Activated CD4-positive, alpha-beta T cell treated with anti-CD3 and anti-CD28 coated beads, Interleukin-2, amount 50 U/mL, for 48 hours (primary cell): Measurements from ENCODE around the gene P2RY2.

Experiments
- DNase-seq, 2 experiments: peaks; one replicate each; pipeline ENCODE4 v3.0.0-alpha.2; 2020

The P2RY2 gene

DNA sequence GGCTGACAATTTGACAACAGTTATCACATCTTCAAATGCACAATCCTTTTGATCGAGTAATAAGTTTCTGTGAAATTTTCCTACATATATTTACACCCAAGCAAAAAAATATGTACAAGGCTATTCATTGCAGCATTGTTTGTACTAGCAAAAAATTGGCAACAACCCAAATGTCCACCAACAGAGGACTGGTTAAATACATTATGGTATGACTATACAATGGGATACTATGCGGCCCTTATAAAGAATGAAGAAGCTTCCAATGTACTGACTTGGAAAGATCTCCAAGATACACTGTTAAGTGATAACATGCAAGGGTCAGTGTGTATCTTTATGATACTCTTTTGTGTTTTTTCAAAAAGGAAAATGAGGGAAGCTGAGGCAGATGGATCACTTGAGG, 8.2 kb upstream of the P2RY2 start:
- no peak for DNase-seq

DNA sequence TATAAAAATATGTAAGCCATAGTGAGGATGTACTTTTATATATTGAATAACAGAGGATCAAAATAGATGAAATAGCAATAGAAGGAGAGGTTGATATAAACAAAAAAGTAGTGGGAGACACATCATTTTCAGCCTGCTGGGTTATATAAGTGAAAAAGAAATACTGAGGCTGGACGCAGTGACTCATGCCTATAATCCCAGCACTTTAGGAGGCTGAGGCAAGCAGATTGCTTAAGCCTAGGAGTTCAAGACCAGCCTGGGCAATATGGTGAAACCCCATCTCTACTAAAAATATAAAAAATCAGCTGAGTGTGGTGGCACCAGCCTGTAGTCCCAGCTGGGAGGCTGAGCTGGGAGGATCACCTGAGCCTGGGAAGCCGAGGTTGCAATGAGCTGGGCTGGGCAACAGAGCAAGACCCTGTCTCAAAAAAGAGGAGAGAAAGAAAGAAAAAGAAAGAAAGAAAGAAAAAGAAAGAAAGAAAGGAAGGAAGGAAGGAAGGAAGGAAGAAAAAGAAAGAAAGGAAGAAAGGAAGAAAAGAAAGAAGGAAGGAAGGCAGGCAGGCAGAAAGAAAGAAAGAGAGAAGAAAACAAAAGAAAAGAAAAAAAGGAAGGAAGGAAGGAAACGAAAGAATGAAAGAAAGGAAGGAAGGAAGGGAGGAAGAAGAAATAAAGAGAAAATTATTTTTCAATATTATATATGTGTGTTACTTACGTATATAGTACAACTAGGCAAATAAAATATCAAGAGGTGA, 7.0 kb upstream of the P2RY2 start:
- no peak for DNase-seq

DNA sequence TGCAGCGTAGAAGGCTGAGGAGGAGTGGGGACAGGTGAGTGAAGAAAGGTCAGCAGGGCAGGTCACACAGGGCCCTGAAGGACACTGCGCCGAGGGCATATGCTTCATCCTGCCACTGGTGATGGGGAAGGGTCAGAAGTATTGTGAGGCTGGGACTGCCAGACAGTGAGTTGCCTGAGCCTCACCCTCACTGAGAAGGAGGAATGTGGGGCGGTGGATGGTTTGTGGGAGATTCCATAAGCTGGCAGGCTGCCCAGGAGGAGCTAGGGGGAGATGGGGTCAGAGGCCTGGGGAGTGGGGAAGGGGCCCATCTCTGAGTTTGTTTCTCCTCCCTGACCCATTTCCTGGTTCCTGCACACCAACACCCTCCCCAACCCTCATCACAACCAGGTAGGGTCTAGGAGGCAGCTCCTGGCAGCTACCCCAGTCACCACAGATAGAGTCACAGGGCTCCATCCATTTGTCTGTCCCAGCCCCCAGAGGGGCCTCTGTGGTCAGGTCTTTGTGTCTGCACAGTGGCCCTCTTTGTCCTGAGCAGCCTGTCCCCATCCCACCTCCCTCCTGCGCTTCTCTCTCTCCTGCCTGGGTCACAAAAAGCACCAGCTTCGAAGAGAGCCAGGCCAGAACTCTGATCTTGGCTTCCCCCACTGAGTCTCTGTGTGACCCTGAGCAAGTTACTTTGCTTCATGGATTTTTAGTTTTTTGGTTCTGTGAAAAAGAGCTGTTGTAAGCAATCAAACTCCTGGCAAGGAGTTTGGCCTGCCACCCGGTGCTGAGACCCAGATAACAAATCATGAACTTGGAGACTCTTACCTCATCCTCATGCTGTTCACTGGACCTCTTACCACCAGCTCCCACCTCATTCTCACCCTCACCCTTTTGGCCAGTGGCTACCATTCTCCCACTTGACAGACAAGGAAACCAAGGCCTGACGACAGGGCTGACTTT, 4.6 kb upstream of the P2RY2 start:
- DNase-seq: no peak

DNA sequence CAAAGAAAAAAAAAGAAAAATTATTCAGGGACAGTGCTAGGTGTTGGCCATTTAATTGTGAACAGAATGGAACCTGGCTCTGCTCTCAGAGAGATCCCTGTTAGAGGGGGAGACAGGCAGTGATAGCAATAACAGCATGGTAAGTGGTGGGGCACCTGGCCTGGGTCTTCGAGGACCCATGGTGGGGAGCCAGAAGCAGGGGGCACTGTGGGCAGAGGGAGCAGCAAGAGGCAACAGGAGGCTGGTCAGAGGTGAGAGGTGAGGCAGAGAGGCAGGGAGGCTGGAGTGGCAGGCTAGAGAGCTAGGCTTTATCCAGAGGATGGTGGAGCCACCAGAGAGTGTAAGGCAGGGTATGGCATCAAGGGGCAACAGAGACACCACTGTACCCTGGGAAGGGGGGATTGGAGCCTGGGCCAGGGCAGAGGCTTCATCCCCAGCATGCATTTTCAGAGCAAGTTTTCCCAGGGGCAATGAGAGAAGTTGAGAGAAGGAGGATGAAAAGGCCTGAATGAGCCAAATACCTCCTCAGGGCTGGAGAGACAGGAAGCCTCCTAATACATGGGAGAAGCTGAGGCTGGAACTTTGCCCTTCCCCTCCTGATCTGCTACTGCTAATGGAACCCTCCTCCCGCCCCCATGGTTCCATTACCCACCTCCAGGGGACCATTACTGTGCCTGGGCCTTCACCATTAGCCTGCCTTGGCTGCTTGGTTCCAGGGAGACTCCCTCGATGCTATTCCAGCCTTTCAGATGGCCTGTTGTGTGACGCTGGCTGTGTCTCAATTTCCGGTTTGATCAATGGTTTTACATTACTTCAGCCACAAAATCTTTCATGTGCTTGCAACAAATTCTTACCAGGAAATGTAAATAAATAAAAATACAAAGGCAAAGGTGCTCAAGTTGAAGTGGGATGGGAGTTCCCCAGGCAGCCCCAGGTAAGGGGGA, 2.6 kb upstream of the P2RY2 start:
- DNase-seq: no peak

DNA sequence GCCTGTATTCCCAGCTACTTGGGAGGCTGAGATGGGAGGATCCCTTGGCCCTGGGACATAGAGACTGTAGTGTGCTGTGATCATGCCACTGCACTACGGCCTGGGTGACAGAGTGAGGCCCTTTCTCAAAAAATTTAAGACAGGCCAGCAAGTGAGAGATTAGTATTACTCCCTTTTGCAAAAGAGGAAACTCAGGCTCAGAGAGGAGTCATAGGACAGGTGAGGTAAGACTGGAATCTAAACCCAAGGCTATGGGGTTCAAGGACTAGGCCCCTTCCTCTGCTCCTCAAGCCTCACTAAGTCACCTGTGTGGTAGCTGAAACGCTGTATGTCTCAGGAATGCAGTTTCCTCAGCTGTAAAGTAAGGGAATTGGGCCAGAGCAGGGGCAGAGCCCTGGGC, 1.6 kb upstream of the P2RY2 start:
- DNase-seq: no peak

DNA sequence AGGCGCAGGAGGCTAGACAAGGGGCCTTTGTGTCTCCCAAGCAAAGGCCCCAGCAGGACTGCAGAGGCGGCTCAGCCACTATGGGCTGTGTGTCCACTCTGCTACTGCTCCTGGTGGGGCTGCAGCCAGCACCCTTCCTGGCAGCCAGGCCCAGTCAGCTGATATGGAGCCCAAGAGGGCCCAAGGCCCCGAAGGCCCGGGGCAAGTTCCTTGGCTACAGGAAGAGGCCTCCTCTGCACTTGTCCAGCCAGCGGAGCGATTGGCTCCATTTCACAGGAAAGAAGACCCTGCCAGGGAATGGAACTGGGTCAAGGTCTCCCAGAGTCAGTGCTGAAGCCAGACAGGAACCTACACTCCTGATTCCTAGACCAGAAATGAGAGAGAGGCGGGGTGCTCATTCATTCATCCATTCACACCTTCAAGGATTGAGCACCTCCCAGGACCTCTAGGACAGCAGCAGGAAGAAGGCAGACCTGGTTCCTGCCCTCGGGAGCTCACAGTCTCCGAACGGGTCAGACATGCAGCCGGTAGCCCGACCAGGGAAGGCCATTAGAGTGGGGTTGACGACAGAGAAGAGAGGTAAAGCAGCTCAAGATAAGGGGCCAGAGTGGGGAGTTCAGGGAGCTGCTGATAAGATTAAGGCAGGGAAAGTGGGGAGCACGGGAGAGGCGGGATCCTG, 811 bp upstream of the P2RY2 start:
- no peak for DNase-seq

DNA sequence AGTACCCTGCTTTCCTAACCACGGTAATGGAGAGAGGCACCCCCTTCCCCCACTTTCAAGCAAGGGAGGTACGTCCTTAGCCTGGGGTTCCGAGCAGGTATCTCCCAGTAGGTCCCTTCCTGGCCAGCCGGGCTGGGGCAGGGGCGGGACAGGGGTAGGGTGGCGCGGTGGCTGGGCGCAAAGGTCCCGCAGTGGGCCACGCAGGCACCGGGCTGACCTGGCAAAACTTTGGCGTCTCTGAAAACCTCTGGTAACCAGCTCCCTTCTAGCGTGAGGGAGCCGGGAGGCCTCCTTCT, 323 bp upstream of the P2RY2 start:
- DNase-seq: no peak

DNA sequence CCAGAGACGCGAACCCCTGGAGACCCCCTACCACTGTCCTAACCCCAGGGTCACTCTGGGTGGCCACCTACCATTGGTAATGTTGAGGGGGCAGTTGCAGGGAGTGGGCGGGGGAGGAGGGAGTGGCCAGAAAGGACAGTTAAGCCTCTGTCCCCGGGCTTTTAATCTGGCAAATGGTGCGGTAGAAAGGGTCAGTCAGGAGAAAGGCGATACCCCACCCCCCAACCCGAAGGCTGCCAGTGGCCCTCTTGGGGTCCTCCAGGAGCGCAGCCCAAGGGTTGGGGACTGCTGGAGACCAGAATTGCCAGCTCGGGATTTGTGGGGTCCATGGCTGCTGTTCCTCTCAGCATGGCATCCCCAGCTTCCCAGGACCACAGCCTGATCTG, 742 bp downstream of the P2RY2 start:
- no peak for DNase-seq

DNA sequence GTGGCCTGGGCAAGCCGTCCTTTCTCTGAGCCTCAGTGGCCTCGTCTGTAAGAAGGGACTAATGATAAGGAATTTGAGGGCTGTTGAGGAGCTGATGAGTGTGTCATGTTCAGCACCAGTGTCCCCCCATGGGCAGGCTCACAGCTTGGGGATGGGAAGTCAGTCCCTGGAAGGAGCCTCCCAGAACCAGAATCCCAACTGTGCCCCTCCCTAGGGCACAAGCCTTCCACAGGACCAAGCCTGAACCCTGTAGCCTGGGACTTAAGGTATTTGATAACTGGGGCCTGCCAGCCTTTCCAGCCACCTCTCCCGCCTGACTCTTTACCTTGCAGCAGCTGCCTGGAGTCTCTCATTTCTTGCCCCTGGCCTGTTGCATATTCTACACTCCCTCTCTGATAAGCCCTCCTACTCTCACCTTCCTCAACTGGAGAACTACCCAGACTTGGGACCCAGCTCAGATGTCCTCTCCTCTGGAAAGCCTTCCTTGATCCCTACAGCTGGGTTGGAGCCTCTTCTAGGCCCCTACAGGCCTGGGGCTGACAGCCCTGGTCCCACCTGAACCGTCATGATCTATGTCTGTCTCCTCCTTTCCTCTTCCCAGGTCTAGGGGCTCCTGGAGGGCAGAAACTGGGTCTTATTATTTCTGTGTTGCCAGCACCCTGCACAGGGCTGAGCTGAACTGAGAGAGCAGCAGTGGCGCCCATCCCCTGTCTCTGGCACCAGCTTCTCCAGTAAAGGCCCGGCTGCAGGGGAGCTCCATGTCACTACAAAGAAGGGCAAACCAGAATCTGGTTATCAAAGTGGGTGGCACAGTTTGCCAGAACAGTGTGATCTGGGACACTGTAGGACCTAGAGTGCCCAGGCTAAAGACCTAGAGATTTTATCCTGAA, 1.6 kb downstream of the P2RY2 start:
- DNase-seq: no peak

DNA sequence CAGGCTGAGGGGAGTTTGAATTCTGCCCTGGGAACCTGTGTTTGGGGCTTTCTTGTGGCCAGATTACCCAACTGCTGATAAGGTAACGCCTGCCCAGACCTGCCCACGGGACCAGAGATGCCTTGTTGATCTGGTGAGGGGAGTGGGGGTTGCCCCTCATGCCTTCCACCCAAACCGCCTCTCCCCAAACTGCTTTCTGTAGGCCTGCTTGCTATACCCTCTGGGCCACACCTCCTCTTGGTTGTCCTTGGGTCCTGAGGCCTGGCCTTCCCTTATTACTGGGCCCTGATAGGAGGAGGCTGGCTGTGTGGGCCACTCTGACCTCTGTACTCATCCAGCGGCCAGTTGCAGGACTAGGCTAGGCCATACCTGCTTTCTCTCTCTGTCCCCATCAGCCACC, 3.4 kb downstream of the P2RY2 start:
- no peak for DNase-seq

DNA sequence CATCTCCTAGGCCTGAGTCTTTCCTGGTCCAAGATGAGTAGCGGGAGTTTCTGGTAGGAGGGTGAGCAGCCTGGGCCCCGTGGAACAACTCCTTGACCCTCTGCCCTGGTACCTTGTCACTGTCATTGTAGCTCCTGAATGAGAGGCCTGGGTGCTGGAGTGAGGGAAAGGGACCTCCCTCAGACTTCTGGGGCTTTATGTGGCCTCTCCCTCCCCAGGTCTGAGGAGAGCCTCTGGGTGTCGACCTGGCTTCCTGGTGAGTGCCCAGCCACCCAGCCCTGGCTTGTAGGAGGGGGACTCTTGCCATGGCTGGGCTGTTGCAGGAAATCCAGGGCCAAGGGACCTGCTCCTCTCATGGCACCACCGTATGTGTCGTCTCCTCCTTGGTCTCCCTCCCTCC, 3.9 kb downstream of the P2RY2 start:
- no peak for DNase-seq

DNA sequence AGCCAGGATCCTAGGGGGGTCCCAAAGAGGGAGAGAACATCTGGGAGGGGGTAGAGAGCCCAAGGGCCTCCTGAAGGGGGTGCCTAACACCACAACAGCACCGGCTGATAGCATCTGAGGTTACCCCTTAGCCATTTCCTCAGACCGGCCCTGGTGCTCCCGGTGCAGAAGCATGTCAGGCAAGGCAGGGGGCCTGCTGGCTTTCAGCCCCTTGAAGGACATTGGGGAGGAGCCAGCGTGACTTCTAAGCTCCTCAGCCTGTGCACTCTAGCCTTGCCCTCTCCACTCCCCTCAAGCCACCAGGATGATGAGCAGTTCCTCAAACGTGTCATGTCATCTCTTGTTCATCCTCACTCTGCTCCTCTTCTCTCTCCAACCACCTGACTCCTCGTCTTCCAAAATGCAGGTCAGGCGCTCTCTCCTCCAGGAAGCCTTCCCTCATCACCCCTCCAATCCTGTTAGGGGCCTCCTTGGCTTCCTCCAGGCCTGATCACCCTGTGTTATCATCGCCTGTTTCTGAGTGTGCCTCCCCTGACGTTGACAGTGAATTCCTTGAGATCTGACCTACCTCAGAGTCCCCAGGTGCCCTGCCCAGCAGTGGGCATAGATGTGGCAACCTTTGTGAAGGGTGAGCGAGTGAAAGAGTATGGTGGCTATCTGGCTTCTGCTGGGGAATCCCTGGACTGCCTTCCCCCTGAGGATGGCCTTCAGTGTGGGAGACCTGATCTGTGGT, 6.1 kb downstream of the P2RY2 start:
- DNase-seq: no peak

DNA sequence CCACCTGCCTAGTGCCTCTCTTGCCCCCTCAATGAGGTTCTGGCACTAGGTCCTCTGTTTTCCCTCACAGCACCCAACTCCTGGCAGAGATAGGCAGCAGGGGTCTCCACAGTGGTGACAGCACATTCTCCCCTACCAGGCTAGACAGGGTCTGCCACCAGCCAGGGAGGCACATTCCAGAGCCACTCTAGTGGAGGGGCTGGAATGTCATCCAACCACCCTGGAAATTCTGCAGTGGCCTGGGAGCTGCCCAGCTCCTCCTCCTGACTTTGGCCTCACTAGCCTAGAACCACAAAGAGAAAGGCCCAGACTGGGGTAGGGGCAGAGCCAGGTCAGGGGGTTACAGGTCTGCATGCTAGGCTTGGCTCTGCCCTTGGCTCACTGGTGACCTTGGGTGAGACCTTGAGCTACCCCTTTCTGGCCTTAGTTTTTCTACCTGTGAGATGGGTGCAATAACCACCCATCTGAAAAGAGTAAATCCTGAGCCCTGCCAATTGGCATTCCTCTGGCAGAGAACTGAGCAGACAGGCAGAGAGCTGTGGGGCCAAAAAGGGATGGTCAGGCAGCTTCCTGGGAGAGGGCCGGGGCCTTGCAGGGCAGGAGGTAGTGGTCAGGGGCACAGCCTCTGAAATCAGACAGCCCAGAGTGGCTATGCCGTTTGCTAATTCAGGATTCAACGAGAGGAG, 7.1 kb downstream of the P2RY2 start:
- no peak for DNase-seq

DNA sequence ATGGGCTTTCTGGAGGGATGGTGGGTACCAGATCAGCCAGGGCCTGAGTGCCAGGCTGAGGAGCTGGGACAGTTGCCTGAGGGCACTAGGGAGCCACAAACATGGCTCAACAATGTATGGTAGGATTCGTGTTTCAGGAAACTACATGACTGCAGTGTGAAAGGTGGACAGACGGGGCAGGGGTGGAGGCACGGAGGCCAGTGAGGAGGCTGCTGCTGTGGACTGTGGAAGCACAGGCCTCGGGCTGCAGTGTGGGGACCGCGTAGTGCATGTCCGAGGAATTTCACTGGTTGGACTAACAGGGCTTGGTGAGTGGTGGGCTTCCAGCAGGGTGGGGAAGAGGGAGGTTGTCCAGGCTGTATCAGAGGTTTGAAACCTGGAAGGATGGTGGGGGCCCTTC, 7.8 kb downstream of the P2RY2 start:
- no peak for DNase-seq

DNA sequence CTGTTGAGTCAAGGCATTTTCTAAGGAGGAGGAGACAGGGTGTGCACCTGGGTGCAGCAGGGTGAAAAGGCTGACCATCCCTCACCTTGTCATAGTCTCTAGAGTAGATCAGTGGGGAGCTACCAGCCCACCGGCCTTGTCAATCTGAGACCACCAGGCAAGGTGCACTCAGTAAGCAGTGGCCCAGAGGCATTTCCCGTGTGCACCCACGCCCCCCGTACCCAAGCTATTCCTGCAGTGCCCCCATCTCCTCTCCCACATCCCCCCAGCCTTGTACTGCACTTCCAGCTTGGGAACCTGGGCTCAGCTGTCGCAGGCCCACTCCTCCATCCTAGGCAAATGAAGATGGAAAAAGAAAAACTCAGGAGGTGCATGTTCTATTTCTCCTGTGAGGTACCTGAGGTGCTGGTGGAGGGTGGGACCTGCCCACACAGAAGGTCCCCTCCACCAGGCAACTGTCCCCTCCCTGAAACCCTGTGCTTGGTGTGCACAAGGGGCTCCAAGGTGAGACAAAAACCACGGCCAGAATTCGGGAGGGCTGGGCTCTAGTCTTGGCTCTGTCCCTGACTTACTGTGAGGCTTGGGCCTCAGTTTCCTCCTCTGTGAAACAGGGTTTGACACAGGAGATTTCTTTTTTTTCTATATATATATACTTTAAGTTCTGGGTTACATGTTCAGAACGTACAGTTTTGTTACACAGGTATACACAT, 8.4 kb downstream of the P2RY2 start:
- DNase-seq: no peak

DNA sequence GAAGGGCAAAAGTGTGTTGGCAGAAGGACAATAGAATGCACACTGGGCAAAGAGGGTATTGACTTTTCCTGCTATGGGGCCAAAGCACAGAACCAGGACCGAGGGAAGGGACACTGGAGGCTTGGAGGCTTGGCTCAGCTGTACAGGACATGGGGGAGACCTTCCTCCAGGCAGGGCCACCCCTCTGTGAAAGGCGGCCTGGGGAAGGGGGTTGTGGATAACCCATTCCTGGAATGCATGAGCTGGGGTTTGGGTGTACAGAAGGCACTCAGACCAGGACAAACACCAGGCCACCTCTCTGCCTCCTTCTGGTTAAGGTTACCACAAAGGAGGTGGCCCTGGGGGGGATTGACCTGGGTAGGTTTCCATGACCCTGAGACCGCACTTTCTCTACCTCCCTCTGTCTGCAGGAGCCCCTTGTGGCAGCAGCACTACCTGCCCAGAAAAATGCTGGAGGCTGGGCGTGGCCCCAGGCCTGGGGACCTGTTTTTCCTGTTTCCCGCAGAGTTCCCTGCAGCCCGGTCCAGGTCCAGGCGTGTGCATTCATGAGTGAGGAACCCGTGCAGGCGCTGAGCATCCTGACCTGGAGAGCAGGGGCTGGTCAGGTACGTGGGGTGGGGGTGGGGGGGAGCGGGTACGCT, 9.6 kb downstream of the P2RY2 start:
- DNase-seq: no peak

DNA sequence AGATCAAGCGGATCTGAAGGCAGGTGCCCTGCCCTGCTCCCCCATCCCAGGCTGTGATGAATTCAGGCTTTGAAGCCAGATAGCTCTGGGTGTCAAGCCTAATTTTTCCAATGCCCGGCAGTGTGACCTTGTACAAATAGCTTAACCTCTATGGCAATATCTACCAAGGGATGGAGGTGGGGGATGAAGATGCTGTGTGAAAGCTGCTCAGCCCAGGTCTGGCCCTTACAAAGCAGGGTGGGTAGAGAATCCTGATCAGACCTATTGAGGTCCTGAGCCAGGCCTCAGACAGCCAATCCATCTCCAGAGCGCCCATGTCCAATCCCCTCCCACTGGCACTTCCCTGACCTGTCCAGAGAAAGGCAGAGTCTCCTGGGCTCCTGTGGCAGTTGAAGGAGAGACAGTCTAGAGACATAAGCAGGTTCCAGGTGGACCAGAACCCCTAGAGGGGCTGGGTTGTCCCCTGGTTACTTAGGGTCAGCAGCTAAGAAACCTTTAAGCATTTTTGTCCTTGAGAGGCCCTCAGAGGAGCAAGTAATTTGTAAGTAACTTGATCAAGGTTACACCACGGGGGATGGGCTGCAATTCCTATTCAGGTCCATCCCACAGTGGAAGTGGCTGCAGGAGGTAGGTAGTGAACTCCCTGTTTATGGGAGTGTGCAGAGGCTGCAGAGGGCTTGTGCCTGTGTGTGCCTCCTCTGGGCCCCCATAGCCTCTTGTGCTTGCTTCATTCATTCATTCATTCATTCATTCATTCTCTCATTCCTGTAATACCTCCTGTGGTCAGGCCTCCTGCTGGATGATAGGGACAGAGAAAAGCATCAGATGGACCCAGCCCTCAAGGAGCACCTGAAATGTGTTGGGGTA, 10.4 kb downstream of the P2RY2 start:
- DNase-seq: no peak

DNA sequence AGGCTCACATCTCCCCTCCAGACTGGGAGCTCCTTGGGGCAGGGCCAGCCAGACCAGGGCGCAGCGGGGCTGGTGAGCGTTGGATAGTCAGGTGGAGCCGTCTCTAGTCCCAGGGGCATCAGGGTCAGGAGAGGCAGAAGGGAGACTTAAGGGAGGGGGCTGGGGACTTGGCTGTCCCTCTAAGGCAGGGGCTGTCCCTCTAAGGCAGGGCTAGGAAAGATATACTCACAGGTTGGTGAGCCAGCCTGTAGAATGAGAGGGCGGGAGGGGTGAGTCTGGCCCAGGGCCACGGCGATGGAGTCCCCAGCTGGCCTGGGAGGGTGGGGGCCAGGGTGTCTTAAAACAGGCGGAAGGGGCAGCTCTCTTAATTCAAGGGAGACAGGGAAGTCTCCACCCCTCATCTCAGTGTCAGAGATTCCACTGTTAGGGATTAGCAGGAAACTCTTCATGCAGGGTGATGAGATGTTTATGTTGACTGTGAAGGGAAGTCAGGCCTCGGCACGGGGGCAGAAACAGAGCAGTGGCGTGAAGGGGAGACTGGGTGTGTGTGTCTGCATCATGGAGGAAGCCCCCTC, 11.3 kb downstream of the P2RY2 start:
- DNase-seq: no peak
